Mucosa of stomach (tissue), 1 donor: ENCODE data around the gene CR1.
"Not testable (repeated sequence)": the region's sequence is repeated elsewhere in the genome, so short reads cannot be mapped to it uniquely, and the experiment has no call there.

Experiments used
- H3K27me3 ChIP-seq: one replicate; pipeline ENCODE4 v1.7.0; 2013; ENCODE audit warnings: mild to moderate bottlenecking, low read length; ENCODE audit not compliant: control insufficient read depth, insufficient read depth
- H3K36me3 ChIP-seq: one replicate; pipeline ENCODE4 v1.7.0; 2013; ENCODE audit warnings: low read length; ENCODE audit not compliant: control insufficient read depth, insufficient read depth
- H3K4me1 ChIP-seq: one replicate; pipeline ENCODE4 v1.7.0; 2013; ENCODE audit warnings: mild to moderate bottlenecking, low read length; ENCODE audit not compliant: control insufficient read depth, insufficient read depth
- H3K4me3 ChIP-seq: one replicate; pipeline ENCODE4 v1.7.0; 2013; ENCODE audit warnings: low read length
- H3K9ac ChIP-seq: one replicate; pipeline ENCODE4 v1.7.0; 2013; ENCODE audit warnings: mild to moderate bottlenecking, low read length, moderate library complexity
- H3K9me3 ChIP-seq: one replicate; pipeline ENCODE4 v1.7.0; 2013; ENCODE audit warnings: mild to moderate bottlenecking, low read length, moderate library complexity; ENCODE audit not compliant: control insufficient read depth
- donor health status: Pancreatic carcinoma.

CR1 gene

GRCh38 chr1:207510444-207510843 is 14.5 kb downstream of the CR1 start:
- no peaks in the 10 kb centered on the region for H3K9me3 ChIP-seq
- no peaks in the 10 kb centered on the region for H3K4me1 ChIP-seq
- no peak overlapping the region for H3K9ac ChIP-seq
- H3K4me3 ChIP-seq, result no peak overlapping the region
- H3K36me3 ChIP-seq, result no peaks in the 10 kb centered on the region
- H3K27me3 ChIP-seq, result no peaks in the 10 kb centered on the region

GRCh38 chr1:207514890-207515289 is 18.9 kb downstream of the CR1 start:
- no peaks in the 10 kb centered on the region for H3K27me3 ChIP-seq
- H3K4me1 ChIP-seq, result no peaks in the 10 kb centered on the region
- no peaks in the 10 kb centered on the region for H3K36me3 ChIP-seq
- H3K9ac ChIP-seq, result no peak overlapping the region
- no peaks in the 10 kb centered on the region for H3K9me3 ChIP-seq
- H3K4me3 ChIP-seq, result no peak overlapping the region

GRCh38 chr1:207516729-207517128 is 20.8 kb downstream of the CR1 start:
- Histone ChIP-seq H3K4me3 (no peak overlapping the region), H3K9me3 (no peaks in the 10 kb centered on the region), H3K27me3 (no peaks in the 10 kb centered on the region), H3K36me3 (no peaks in the 10 kb centered on the region), H3K4me1 (no peaks in the 10 kb centered on the region), H3K9ac (no peak overlapping the region)

GRCh38 chr1:207518608-207519236 is 22.8 kb downstream of the CR1 start:
- no peak overlapping the region for H3K9ac ChIP-seq
- H3K27me3 ChIP-seq, result no peaks in the 10 kb centered on the region
- no peaks in the 10 kb centered on the region for H3K9me3 ChIP-seq
- H3K4me1 ChIP-seq, result no peaks in the 10 kb centered on the region
- no peaks in the 10 kb centered on the region for H3K36me3 ChIP-seq
- no peak overlapping the region for H3K4me3 ChIP-seq

GRCh38 chr1:207519505-207520399 is 23.8 kb downstream of the CR1 start:
- no peaks in the 10 kb centered on the region for H3K4me1 ChIP-seq
- H3K4me3 ChIP-seq, result no peak overlapping the region
- H3K9ac ChIP-seq, result no peak overlapping the region
- no peaks in the 10 kb centered on the region for H3K27me3 ChIP-seq
- H3K9me3 ChIP-seq, result no peaks in the 10 kb centered on the region
- no peaks in the 10 kb centered on the region for H3K36me3 ChIP-seq

- not testable (repeated sequence) for H3K4me1 ChIP-seq, H3K27me3 ChIP-seq, H3K36me3 ChIP-seq, H3K9ac ChIP-seq, H3K4me3 ChIP-seq, H3K9me3 ChIP-seq
Observed at GRCh38 chr1:207520400-207521345, 24.7 kb downstream of the CR1 start.

- not testable (repeated sequence) for H3K9me3 ChIP-seq, H3K36me3 ChIP-seq, H3K4me1 ChIP-seq, H3K9ac ChIP-seq, H3K4me3 ChIP-seq, H3K27me3 ChIP-seq
Observed at GRCh38 chr1:207525239-207525638, 29.3 kb downstream of the CR1 start.

GRCh38 chr1:207528401-207528800 is 32.4 kb downstream of the CR1 start:
- not testable (repeated sequence) for H3K4me1 ChIP-seq, H3K27me3 ChIP-seq, H3K9me3 ChIP-seq, H3K36me3 ChIP-seq, H3K9ac ChIP-seq, H3K4me3 ChIP-seq

- H3K36me3 ChIP-seq, H3K27me3 ChIP-seq, H3K4me3 ChIP-seq, H3K4me1 ChIP-seq, H3K9ac ChIP-seq, H3K9me3 ChIP-seq: not testable (repeated sequence)
Observed at GRCh38 chr1:207536263-207536662, 40.3 kb downstream of the CR1 start.

GRCh38 chr1:207546677-207547357 is 50.9 kb downstream of the CR1 start:
- not testable (repeated sequence) for H3K4me3 ChIP-seq, H3K9me3 ChIP-seq, H3K27me3 ChIP-seq, H3K36me3 ChIP-seq, H3K4me1 ChIP-seq, H3K9ac ChIP-seq

GRCh38 chr1:207554823-207555222 is 58.9 kb downstream of the CR1 start:
- not testable (repeated sequence) for H3K36me3 ChIP-seq, H3K4me1 ChIP-seq, H3K4me3 ChIP-seq, H3K9ac ChIP-seq, H3K27me3 ChIP-seq, H3K9me3 ChIP-seq
